ENCODE results near the gene CYP46A1.

The CYP46A1 gene

DNA sequence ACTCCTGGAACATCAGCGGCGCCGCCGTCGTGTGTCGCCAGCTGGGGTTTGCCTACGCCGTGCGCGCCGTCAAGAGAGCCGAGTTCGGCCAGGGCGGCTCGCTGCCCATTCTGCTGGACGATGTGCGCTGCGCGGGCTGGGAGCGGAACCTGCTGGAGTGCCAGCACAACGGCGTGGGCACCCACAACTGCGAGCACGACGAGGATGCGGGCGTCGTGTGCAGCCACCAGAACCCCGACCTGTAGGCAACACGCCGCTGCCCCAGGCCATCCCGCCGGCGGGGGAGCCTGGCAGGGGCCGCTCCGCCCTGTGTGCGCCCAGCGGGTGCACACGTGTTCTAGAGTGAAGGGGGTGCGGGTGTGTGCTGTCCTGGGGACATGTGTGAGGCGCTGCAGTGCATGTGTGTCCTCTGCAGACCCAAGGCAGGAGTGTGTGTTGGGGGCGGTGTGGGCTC is 8.7 kb upstream of the CYP46A1 start:
- Mint-ChIP-seq H3K36me3 (ENCODE audit: low read depth) (no peaks in the 10 kb centered on the region), H3K27me3 (peaks cover 8% of the 10 kb centered on the region), H3K4me1 (peaks cover 14% of the 10 kb centered on the region), H3K9me3 (peaks cover 7% of the 10 kb centered on the region), H3K27ac (no peak overlapping the region), H3K4me3 (no peak overlapping the region)
- DNase-seq (no peak), ATAC-seq (no peak)

DNA sequence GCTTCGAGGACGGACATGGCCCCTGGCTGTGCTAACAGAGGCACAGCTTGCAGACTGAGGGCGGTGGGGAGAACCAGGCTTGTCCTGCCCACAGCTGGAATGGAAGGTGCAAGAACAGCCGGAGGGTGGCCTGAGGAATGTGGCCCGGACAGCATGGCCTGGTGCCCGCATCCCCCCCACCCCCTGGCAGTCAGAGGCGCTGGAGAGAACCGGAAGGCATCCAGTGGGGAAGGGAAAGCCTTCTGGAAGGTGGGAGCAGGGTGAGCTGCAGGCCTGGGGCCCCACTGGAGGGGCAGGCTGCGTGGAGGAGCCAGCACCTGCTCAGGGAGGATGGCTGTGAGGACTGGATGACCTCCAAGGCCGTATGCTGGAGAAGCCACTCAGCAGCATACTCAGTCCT is 8.1 kb upstream of the CYP46A1 start:
- Mint-ChIP-seq H3K9me3 (peaks cover 7% of the 10 kb centered on the region), H3K4me1 (peaks cover 14% of the 10 kb centered on the region), H3K27ac (no peak overlapping the region), H3K36me3 (ENCODE audit: low read depth) (no peaks in the 10 kb centered on the region), H3K27me3 (peaks cover 9% of the 10 kb centered on the region), H3K4me3 (no peak overlapping the region)
- DNase-seq: no peak
- ATAC-seq: no peak

DNA sequence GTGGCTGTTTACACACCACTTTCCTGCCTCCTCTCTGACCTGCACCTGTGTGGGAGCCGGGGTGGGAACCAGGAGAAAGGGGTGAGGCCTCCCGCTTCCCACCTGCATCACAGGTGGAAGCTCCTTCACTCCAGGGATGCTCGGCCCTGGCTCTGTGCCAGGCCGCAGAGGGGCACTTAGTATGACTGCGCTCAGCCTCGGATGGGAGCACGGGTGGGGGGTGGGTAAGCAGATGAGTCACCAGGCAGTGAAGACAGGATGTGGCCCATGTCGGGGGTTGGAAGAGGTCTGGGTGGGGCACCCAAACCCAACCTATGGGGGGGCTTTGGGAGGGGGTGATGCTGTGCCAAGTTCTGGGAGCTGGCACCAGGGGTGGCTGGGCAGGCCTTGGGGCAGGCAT is 7.4 kb upstream of the CYP46A1 start:
- DNase-seq: no peak
- peaks cover 7% of the 10 kb centered on the region for H3K9me3 Mint-ChIP-seq
- H3K4me1 Mint-ChIP-seq: peaks cover 14% of the 10 kb centered on the region
- no peaks in the 10 kb centered on the region for H3K36me3 Mint-ChIP-seq (ENCODE audit: low read depth)
- ATAC-seq: no peak
- no peak overlapping the region for H3K27ac Mint-ChIP-seq
- H3K27me3 Mint-ChIP-seq: peaks cover 5% of the 10 kb centered on the region
- no peak overlapping the region for H3K4me3 Mint-ChIP-seq

DNA sequence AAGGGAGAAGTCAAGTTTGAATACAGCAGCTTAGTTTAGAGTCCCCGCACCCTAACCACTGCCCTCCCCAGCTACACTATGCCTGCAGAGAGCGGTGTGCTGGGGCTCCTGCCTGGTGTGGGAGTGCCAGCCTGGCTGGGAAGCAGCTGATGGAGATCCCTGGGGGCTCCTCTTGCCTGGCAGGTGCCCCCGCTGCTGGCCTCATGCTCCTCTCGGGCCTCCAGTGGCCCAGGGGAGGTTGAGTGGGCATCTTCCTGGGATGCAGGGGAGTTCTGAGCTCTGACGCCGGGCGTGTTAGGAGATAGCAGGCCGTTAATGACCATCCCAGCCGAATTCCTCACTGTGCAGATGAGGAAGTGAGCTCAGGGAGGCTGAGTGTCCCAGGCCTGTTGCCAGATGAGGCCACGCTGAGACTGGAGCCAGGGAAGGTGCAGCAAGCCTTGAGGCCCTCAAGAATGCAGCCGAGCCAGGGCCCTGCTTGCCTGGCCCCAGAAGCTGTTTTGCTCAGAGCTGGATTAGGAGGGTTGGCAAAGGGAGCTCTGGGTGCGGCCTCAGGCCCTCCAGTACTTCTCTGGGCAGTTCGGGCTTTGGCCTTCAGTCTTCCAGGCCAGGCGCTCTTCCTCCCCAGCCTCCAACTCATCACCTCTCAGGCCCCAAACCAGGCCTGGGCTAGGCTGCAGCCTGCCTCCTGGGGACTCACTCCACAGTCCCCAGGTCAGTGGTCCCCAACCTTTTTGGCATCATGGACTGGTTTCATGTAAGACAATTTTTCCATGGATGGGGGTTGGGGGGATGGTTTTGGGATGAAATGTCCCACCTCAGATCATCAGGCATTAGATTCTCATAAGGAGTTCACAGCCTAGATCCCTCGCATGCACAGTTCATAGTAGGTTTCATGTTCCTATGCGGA is 6.6 kb upstream of the CYP46A1 start:
- Mint-ChIP-seq H3K4me3 (no peak overlapping the region), H3K27me3 (peaks cover 5% of the 10 kb centered on the region), H3K9me3 (peaks cover 7% of the 10 kb centered on the region), H3K36me3 (ENCODE audit: low read depth) (no peaks in the 10 kb centered on the region), H3K4me1 (peaks cover 14% of the 10 kb centered on the region), H3K27ac (no peak overlapping the region)
- DNase-seq: no peak
- no peak for ATAC-seq

- no peaks in the 10 kb centered on the region for H3K36me3 Mint-ChIP-seq (ENCODE audit: low read depth)
- peaks cover 7% of the 10 kb centered on the region for H3K27me3 Mint-ChIP-seq
- peaks cover 7% of the 10 kb centered on the region for H3K9me3 Mint-ChIP-seq
- no peak overlapping the region for H3K4me3 Mint-ChIP-seq
- H3K27ac Mint-ChIP-seq: no peak overlapping the region
- DNase-seq (no peak), ATAC-seq (no peak)
- H3K4me1 Mint-ChIP-seq: peaks cover 13% of the 10 kb centered on the region
Observed at GRCh38 chr14:99678198-99678597, 5.9 kb upstream of the CYP46A1 start.

DNA sequence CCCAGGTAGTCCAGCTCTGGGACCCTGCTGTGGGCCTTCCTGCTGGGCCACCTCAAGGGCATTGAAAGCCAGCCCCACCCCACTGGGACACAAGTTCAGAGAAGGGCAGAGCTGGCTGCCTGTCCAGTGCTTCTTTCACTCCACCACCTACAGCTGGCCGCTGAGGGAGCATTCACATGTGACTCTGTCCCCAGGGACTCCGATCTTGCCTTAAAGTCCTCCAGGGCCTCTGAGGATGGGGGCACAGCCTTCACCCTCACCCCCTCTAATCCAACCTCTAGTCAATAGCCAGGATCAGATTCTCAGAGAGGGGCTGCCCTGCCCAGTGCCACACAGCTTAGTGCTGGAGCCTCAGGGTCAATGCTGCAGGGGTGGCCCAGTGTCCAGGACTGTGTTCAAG is 5.0 kb upstream of the CYP46A1 start:
- Mint-ChIP-seq H3K27me3 (peaks cover 7% of the 10 kb centered on the region), H3K27ac (no peak overlapping the region), H3K36me3 (ENCODE audit: low read depth) (no peaks in the 10 kb centered on the region), H3K4me1 (peaks cover 13% of the 10 kb centered on the region), H3K9me3 (peaks cover 7% of the 10 kb centered on the region), H3K4me3 (no peak overlapping the region)
- ATAC-seq (no peak), DNase-seq (no peak)

- Mint-ChIP-seq H3K9me3 (peaks cover 7% of the 10 kb centered on the region), H3K4me3 (no peak overlapping the region), H3K27me3 (peaks cover 7% of the 10 kb centered on the region), H3K4me1 (peaks cover 13% of the 10 kb centered on the region), H3K36me3 (ENCODE audit: low read depth) (no peaks in the 10 kb centered on the region), H3K27ac (no peak overlapping the region)
- DNase-seq (no peak), ATAC-seq (no peak)
Observed at GRCh38 chr14:99679543-99679942, 4.6 kb upstream of the CYP46A1 start.

DNA sequence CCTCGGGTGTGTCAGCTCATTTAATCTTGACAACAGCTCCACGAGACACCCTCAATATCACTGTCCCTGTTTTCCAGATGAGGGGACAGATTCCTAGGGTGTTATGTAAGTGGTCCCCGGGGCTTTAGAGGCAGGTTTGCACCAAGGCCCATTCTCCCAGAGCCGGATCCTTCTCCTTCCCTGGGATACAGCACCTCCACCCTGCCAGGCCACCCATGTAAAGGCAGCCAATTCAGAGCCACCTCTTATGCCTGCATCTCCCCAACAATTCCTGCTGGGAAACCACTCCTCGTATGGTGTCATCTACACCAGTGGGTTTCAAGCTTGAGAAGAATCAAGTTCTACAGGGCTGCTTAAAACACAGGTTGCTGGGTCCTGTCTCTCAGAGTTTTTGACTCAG is 4.1 kb upstream of the CYP46A1 start:
- Mint-ChIP-seq H3K27ac (no peak overlapping the region), H3K4me1 (peaks cover 13% of the 10 kb centered on the region), H3K36me3 (ENCODE audit: low read depth) (no peaks in the 10 kb centered on the region), H3K4me3 (no peak overlapping the region), H3K9me3 (peaks cover 7% of the 10 kb centered on the region), H3K27me3 (peaks cover 7% of the 10 kb centered on the region)
- ATAC-seq (no peak), DNase-seq (no peak)

GRCh38 chr14:99681101-99681831 is 2.8 kb upstream of the CYP46A1 start:
- H3K4me3 Mint-ChIP-seq: no peak overlapping the region
- H3K9me3 Mint-ChIP-seq: peaks cover 7% of the 10 kb centered on the region
- ATAC-seq (no peak), DNase-seq (no peak)
- H3K36me3 Mint-ChIP-seq (ENCODE audit: low read depth): no peaks in the 10 kb centered on the region
- peaks cover 10% of the 10 kb centered on the region for H3K4me1 Mint-ChIP-seq
- no peak overlapping the region for H3K27ac Mint-ChIP-seq
- peaks cover 4% of the 10 kb centered on the region for H3K27me3 Mint-ChIP-seq

- DNase-seq (no peak), ATAC-seq (no peak)
- Mint-ChIP-seq H3K27ac (no peak overlapping the region), H3K4me1 (peaks cover 5% of the 10 kb centered on the region), H3K36me3 (ENCODE audit: low read depth) (no peaks in the 10 kb centered on the region), H3K4me3 (no peak overlapping the region), H3K9me3 (peaks cover 7% of the 10 kb centered on the region), H3K27me3 (peaks cover 4% of the 10 kb centered on the region)
Observed at GRCh38 chr14:99681832-99682148, 2.3 kb upstream of the CYP46A1 start.

GRCh38 chr14:99682809-99683618 is 1.1 kb upstream of the CYP46A1 start:
- ATAC-seq (peak; percentile 43), DNase-seq (peak; percentile 91)
- Mint-ChIP-seq H3K27ac (peak overlapping the region; percentile 82), H3K4me1 (peaks cover 5% of the 10 kb centered on the region), H3K36me3 (ENCODE audit: low read depth) (no peaks in the 10 kb centered on the region), H3K9me3 (peaks cover 7% of the 10 kb centered on the region), H3K27me3 (peaks cover 5% of the 10 kb centered on the region), H3K4me3 (peak overlapping the region; percentile 85)

- peaks cover 17% of the 10 kb centered on the region for H3K27me3 Mint-ChIP-seq
- no peaks in the 10 kb centered on the region for H3K36me3 Mint-ChIP-seq (ENCODE audit: low read depth)
- ATAC-seq: no peak
- H3K27ac Mint-ChIP-seq: no peak overlapping the region
- H3K4me3 Mint-ChIP-seq: no peak overlapping the region
- H3K9me3 Mint-ChIP-seq: no peaks in the 10 kb centered on the region
- peak; percentile 38 for DNase-seq
- H3K4me1 Mint-ChIP-seq: peaks cover 7% of the 10 kb centered on the region
Observed at GRCh38 chr14:99684410-99684934, 374 bp downstream of the CYP46A1 start.

- H3K9me3 Mint-ChIP-seq: no peaks in the 10 kb centered on the region
- no peak overlapping the region for H3K27ac Mint-ChIP-seq
Observed at GRCh38 chr14:99685151-99685591, 1.1 kb downstream of the CYP46A1 start.

GRCh38 chr14:99685596-99685995 is 1.5 kb downstream of the CYP46A1 start:
- H3K4me1 Mint-ChIP-seq: peaks cover 7% of the 10 kb centered on the region
- H3K27me3 Mint-ChIP-seq: peaks cover 26% of the 10 kb centered on the region
- H3K4me3 Mint-ChIP-seq: peak overlapping the region; percentile 1
- no peaks in the 10 kb centered on the region for H3K9me3 Mint-ChIP-seq
- no peaks in the 10 kb centered on the region for H3K36me3 Mint-ChIP-seq (ENCODE audit: low read depth)
- ATAC-seq (no peak), DNase-seq (no peak)
- no peak overlapping the region for H3K27ac Mint-ChIP-seq

More at GRCh38 chr14:99685151-99685591, 1.1 kb downstream of the CYP46A1 start:
- no peaks in the 10 kb centered on the region for H3K36me3 Mint-ChIP-seq (ENCODE audit: low read depth)
- H3K27me3 Mint-ChIP-seq: peaks cover 24% of the 10 kb centered on the region
- peak overlapping the region; percentile 45 for H3K4me3 Mint-ChIP-seq
- ATAC-seq (no peak), DNase-seq (no peak)
- H3K4me1 Mint-ChIP-seq: peaks cover 7% of the 10 kb centered on the region

All from activated naive CD8-positive, alpha-beta T cell treated with anti-CD3 and anti-CD28 coated beads, Interleukin-2, amount 50 U/mL, for 24 hours (primary cell).